NCI-H2081 treated with DMSO at 0.1 percent for 48 hours (cell line): ENCODE measurements around the gene ADD2.

Source experiments
- DNase-seq: peaks from one replicate; lab custom pipeline; 2025; lab: John Stamatoyannopoulos, UW

The ADD2 gene

GRCh38 chr2:70718736-70719135, 49.3 kb downstream of the ADD2 start:
- DNase-seq = no peak

- no peak for DNase-seq
Measured at GRCh38 chr2:70718241-70718640, 49.8 kb downstream of the ADD2 start.

- no peak for DNase-seq
Measured at GRCh38 chr2:70717431-70718038, 50.5 kb downstream of the ADD2 start.

GRCh38 chr2:70716951-70717350, 51.0 kb downstream of the ADD2 start:
- no peak for DNase-seq

GRCh38 chr2:70716131-70716743, 51.8 kb downstream of the ADD2 start:
- no peak for DNase-seq

GRCh38 chr2:70715071-70715985, 52.7 kb downstream of the ADD2 start:
- no peak for DNase-seq

GRCh38 chr2:70714141-70714905, 53.7 kb downstream of the ADD2 start:
- DNase-seq = no peak

GRCh38 chr2:70712916-70713315, 55.1 kb downstream of the ADD2 start:
- DNase-seq = no peak

GRCh38 chr2:70711191-70711590, 56.8 kb downstream of the ADD2 start:
- no peak for DNase-seq

- no peak for DNase-seq
Measured at GRCh38 chr2:70710038-70710690, 57.8 kb downstream of the ADD2 start.

- no peak for DNase-seq
Measured at GRCh38 chr2:70709275-70710037, 58.5 kb downstream of the ADD2 start.

GRCh38 chr2:70708376-70709199, 59.4 kb downstream of the ADD2 start:
- DNase-seq = no peak

GRCh38 chr2:70707706-70708105, 60.3 kb downstream of the ADD2 start:
- no peak for DNase-seq

GRCh38 chr2:70706026-70706795, 61.8 kb downstream of the ADD2 start:
- no peak for DNase-seq

GRCh38 chr2:70705160-70705850, 62.7 kb downstream of the ADD2 start:
- no peak for DNase-seq

GRCh38 chr2:70703900-70704549, 64.0 kb downstream of the ADD2 start:
- no peak for DNase-seq

- DNase-seq = no peak
Measured at GRCh38 chr2:70702711-70703395, 65.1 kb downstream of the ADD2 start.

- no peak for DNase-seq
Measured at GRCh38 chr2:70698847-70699246, 69.2 kb downstream of the ADD2 start.
